Posterior vena cava (tissue), 2 donors: ENCODE data around the gene ZNF331. TPM values are rescaled to one million over a fixed set of nuclear protein-coding genes. Genes with fewer than 3 reads are reported as not detected.
"Not testable (repeated sequence)": the region's sequence is repeated elsewhere in the genome, so short reads cannot be mapped to it uniquely, and the experiment has no call there.

Experiments
- DNase-seq: peaks from one replicate; pipeline ENCODE4 v3.0.0-alpha.2; 2020; ENCODE audit warnings: low spot score
- intact Hi-C, 2 donors: fragments of 100-400 bp; cut with DNase I; formaldehyde crosslinking; loops; one replicate each; pipeline versions ENCODE4 v1.14.1 to v1.14.2; 2022 to 2023
- long read RNA-seq, 2 donors: library from polyadenylated mRNA; unstranded; transcript quantifications; one replicate each; pipeline ENCODE4 v2.0.0, GENCODE V29; 2020 to 2021
- total RNA-seq, 2 donors: library from RNA; stranded (reverse); fragmentation: NEBNext Ultra II Directional; extraction: Animal tissue kit (Norgen Biotek cat#: 25700); gene quantifications; one replicate each; pipeline ENCODE4 v1.2.1, GENCODE V29; 2021
- donor health status: DM: yes; HTN: yes; CAD: no.
- donor health status: DM: yes; HTN: yes; CAD: no.

ZNF331 gene
- 10 to 100 TPM; 21.5 to 45.7 TPM for total RNA-seq
- long read RNA-seq, donor 1, transcript ZNF331-202 (6 exons, 2,248 nt) = major isoform, 5 of 14 reads
- long read RNA-seq, donor 1, partial matches to known transcripts = 0 of 14 reads
- long read RNA-seq, donor 1, other reads (novel, unspliced or antisense) = 4 of 14 reads
- long read RNA-seq, donor 2, transcript ZNF331-202 (6 exons, 2,248 nt) = major isoform, 25 of 78 reads
- long read RNA-seq, donor 2, transcript ZNF331-217 (5 exons, 2,161 nt) = minor isoform, 12 of 78 reads
- long read RNA-seq, donor 2, transcript ZNF331-221 (5 exons, 913 nt) = minor isoform, 19 of 78 reads
- long read RNA-seq, donor 2, transcript ZNF331-211 (6 exons, 670 nt) = minor isoform, 5 of 78 reads
- long read RNA-seq, donor 2, partial matches to known transcripts = 1 of 78 reads
- long read RNA-seq, donor 2, other reads (novel, unspliced or antisense) = 11 of 78 reads

DNA sequence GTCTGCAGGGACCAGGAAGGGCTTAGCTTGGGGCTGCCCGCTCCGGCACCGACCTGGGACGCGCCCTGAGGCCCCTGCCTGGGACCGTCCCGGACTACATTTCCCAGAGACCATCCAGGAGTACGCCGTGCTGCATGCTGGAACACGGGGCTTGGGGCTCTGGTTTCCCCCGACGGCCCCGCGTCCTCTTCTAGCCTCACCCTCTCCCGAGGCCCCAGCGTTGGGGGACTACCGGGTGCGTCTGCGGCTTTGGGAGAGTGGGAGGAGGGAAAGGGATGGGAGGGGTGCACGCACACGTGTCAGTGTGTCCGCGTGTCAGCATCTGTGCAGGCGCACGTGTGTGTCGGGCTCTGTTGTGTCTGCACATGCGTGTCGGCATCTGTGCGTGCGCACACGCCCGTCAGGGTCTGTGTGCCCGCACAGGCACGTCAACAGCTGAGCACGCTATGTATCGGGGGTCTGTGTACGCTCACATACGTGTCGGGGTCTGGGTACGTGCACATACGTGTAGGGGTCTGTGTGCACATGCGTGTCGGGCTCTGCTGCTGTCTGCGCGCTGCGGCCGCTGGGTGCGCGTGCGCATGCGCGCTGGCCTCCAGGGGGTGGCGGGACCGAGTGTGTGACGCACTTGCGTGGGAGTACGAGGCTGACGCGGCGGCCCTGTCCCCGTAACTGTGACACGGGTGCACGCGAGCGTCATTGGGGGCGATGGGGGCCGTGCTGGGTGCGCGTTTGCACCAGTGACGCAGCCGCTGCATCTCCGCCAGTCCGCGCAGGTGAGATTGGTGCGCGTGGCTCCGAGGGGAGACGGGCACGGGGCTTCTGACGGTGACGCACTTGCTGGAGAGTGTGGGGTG is at the start of gene ZNF331:
TSS of gene ZNF331 (plus strand) at position 625 of the 857 bp plus-strand sequence. CDS start 31,232 bp downstream, outside the sequence.
- peak; percentile 96 for DNase-seq
- intact Hi-C loops = no loop called here

DNA sequence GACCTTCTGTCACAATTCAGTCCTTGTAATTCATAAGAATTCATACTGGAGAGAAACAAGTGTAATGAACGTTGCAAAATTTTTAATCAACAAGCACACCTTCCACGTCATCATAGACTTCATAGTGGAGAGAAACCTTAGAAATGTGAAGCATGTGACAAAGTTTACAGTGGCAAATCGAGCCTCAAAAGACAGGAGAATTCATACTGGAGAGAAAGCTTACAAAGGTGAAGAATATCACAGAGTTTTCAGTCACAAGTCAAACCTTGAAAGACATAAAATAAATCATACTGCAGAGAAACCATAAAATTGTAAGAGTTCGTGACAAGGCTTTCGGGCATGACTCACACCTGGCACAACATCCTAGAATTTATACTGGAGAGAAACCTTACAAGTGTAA is 45.8 kb upstream of the ZNF331 start:
- DNase-seq = no peak
- intact Hi-C loops = no loop called here

DNA sequence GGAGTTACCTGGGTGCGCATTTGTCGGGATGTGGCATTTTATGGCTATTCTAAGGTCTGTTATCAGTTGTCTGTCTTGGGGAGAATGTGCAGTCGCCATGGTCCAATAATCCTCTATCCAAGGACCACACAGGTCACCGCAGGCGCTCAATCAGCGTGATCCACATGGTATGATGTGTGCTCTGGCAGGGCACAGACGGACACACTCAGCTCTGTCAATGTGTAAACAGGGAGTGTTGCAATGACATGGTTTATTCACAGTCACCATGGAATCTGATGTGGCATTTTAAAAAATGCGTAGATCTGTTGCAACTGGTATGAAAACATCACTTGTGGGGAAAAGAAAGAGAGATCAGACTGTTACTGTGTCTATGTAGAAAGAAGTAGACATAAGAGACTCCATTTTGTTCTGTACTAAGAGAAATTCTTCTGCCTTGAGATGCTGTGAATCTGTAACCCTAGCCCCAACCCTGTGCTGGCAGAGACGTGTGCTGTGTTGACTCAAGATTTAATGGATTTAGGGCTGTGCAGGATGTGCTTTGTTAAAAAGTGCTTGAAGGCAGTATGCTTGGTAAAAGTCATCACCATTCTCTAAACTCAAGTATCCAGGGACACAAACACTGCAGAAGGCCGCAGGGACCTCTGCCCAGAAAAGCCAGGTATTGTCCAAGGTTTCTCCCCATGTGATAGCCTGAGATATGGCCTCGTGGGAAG is 40.5 kb upstream of the ZNF331 start:
- intact Hi-C loops, DNase-seq: not testable (repeated sequence)

GRCh38 chr19:53498024-53498395 is 39.9 kb upstream of the ZNF331 start:
- intact Hi-C loops = not testable (repeated sequence)

GRCh38 chr19:53503151-53503550 is 34.8 kb upstream of the ZNF331 start:
- intact Hi-C loops, DNase-seq: not testable (repeated sequence)

More at GRCh38 chr19:53498024-53498395, 39.9 kb upstream of the ZNF331 start:
- DNase-seq = not testable (repeated sequence)

DNA sequence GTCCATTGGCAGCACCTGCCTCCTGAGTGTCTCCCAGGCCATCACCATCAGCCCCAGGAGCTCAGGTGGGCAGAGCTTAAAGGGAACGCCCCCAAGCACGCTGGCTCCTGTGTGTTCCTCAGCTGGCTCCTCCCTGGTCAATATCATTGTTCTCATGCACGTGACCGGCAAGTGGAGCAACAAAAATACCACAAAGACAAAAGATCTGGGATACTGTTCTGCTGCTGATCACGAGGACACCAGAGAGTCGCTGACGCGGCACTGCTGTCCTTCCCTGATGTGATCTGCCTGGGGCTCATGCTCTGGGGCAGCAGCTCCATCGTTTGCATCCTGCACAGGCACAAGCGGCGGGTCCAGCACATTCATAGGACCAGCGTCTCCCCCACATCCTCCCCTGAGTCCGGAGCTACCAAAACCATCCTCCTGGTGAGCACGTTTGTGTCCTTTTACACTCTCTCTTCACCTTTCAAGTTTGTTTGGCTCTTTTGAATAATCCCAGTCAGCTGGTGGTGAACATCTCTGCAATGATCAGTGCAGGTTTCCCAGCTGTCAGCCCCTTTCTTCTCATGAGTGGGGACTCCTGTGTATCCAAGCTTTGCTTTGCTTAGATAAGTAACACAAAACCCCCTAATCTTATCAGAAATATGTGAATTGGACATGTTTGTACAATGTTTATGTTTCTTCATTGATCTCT is 34.1 kb upstream of the ZNF331 start:
- DNase-seq, intact Hi-C loops: not testable (repeated sequence)

DNA sequence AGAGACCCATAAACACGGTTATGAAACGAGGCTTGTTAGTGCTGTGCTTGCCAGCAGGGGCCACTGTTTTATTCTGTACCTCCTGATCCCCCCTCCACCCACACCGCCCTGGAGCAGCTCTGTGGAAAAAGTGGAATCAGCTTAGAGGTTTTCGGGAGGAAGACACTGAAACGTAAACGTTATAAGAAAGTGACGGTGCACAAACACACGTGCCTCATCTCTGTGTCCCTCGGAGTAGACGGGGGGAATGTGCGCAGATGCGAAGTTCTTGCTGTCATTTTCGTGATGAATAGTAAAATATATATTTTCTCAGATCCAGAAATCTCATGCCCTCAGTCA is 33.6 kb upstream of the ZNF331 start:
- DNase-seq, intact Hi-C loops: not testable (repeated sequence)

DNA sequence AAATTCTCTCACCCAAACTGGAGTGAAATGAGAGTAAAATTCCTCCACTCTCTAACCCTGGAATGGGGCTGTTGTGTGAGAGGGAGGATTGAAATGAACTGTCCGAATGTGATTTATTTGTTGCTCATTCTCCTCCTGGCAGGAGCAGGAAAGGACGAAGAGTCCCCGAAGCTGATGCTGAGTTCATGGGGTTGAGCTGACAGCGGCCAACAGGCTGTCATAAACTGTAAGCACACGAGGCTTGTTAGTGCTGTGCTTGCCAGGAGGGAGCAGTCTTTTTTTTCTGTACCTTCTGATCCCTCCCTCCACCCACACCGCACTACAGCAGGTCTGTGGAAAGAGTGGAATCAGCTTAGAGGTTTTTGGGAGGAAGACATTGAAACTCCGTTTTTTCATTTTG is 33.1 kb upstream of the ZNF331 start:
- no peak for DNase-seq
- intact Hi-C loops = no loop called here

DNA sequence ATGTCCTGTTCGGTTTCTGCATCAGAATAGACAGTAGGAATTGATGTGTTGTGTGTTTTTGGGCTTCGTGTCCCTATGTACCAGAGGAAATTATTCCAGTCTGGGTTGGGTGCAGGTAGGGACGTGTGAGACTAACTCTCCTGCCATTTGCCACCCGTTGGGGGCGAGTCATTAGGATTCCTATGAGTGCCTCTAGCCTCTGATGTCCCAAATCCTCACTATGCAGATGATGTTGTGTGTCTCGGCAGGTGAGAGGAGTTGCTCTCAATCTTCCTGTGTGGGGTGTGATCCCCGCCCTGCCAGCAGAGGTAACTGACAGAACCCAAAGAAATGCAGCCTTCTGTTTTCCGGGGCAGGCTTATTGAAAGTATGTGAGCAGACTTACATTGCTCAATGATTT is 31.2 kb upstream of the ZNF331 start:
- intact Hi-C loops = no loop called here
- DNase-seq = no peak

GRCh38 chr19:53507523-53508442 is 30.2 kb upstream of the ZNF331 start:
- intact Hi-C loops = no loop called here
- no peak for DNase-seq

GRCh38 chr19:53509443-53509842 is 28.5 kb upstream of the ZNF331 start:
- DNase-seq = no peak
- intact Hi-C loops = no loop called here

DNA sequence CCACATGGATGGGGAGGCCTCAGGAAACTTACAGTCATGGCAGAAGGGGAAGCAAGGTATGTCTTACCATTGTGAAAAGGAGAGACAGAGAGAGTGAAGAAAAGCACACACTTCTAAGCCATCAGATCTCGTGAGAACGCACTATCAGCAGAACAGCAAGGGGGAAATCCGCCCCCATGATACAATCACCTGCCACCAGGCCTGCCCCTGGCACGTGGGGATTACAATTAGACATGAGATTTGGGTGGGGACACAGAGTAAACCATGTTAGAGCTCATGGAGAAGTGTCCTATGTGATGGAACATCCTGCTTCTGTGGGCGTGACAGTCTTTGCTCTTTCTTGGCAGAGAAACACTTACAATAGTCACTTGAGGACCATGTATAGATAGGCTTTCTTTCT is 28.1 kb upstream of the ZNF331 start:
- intact Hi-C loops = no loop called here
- no peak for DNase-seq

DNA sequence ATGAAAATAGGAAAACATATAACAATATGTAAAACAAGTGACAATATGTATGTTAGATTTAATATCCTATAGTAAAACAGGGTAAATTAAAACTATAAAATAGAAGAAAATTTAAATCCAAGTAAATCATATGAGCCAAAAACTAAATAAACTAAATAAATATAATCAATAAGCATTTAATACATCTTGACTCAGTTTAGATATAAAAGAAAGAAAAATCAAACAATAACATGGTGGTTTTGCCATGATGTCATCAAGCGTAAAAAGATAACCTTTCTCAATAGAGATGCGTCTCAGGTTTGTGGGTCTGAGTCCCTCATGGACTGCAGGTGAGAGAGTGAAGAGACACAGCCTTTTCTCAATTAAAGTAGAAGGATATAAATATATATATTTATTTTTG is 26.6 kb upstream of the ZNF331 start:
- DNase-seq = no peak
- intact Hi-C loops = no loop called here

DNA sequence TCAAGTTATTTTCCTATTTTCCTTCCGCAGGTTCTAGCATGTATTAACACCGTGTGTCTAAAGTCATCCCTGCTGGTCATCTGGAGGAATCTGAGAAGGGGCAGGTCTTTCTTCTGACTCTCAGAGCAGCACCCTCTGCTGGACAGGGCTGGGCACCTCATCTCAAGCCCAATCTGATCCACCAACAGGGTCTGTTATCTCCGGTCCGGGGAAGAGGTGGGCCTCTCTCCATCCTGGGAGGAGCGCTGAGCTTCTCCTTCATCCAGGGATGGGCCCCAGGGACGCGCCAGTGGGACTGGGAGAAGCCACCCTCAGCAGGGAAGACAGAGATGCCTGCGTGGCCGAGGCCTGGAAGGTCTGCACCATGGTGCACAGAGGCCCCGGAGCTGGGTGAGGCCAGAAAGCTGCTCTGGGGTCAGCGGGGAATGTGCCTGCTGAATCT is 26.0 kb upstream of the ZNF331 start:
- DNase-seq = no peak
- intact Hi-C loops = no loop called here

GRCh38 chr19:53515047-53515446 is 22.9 kb upstream of the ZNF331 start:
- intact Hi-C loops, DNase-seq: not testable (repeated sequence)

- intact Hi-C loops = no loop called here
Observed at GRCh38 chr19:53517114-53517741, 20.7 kb upstream of the ZNF331 start.

GRCh38 chr19:53518121-53518520 is 19.8 kb upstream of the ZNF331 start:
- intact Hi-C loops = no loop called here
- no peak for DNase-seq

More at GRCh38 chr19:53517114-53517741, 20.7 kb upstream of the ZNF331 start:
- no peak for DNase-seq

- no peak for DNase-seq
Observed at GRCh38 chr19:53518716-53519115, 19.2 kb upstream of the ZNF331 start.

More at GRCh38 chr19:53518716-53519115, 19.2 kb upstream of the ZNF331 start:
- intact Hi-C loops = no loop called here
